ENCODE measurements around the gene SBF2.
"Not testable (repeated sequence)": the region's sequence is repeated elsewhere in the genome, so short reads cannot be mapped to it uniquely, and the experiment has no call there.

Gene SBF2

DNA sequence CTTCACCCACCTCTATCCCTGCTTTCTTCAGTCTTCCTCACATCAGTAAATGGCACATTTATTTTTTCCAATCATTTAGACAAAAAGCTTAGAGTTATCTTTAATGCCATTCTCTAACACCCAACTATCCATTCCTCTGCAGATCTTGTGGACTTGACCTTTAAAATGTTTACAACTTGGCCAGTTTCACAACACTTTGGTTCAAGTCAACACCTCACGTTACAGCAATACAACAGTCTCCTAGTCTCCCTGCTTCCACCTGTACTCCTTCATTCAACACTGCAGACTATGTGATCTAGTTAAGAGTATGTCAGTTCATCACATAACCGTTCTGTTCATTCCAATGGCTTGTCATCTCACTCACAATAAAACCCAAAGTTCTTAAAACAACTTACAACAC is 325.0 kb downstream of the SBF2 start:
- DNase-seq = no peak

DNA sequence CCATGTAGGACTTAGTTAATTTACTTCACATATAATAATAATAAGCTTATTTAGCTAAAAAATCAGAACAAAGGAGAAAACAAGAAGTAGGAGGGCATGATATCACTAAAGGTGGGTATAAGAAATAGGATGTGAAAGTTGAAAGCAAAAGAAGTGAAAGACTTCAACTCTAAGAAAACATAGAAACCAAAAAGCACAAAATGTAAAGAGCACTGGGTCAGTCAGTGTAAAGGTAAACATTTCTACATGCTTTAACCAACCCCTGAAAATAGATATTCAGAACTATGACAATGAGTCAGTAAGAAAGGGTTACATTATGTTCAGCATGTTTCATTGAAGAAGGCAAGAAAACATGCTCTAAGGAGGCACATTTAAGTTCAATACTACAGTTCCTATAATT is 331.3 kb downstream of the SBF2 start:
- DNase-seq = no peak

GRCh38 chr11:9957072-9957471 is 336.9 kb downstream of the SBF2 start:
- no peak for DNase-seq

- no peak for DNase-seq
These were observed 337.5 kb downstream of the SBF2 start for GRCh38 chr11:9956483-9956882.

GRCh38 chr11:9955391-9955790 is 338.6 kb downstream of the SBF2 start:
- DNase-seq = no peak

- DNase-seq = no peak
These were observed 339.9 kb downstream of the SBF2 start for GRCh38 chr11:9953994-9954626.

- no peak for DNase-seq
These were observed 341.4 kb downstream of the SBF2 start for GRCh38 chr11:9952511-9953196.

DNA sequence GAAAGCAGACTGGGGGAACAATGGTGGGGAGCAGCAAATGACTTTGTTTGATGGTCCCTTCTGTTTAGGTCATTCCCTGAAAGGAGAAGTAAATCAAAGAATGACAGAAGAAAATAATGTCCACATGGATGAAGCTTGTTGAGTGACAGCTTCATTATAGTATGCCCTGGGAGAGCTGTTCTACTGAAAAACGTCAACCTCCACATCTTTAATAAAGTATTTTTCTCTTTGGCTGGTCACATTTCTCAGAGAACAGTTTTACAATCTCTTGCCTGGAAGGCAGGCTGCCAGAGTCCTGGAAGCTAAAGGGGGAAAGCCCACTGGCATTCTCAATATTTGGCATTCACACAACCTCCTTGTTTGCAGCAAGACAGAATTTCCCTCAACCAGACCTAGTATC is 342.2 kb downstream of the SBF2 start:
- peak in 7 of 56 donors; percentile 1 to 26 (median 4) for DNase-seq

- no peak for DNase-seq
These were observed 343.6 kb downstream of the SBF2 start for GRCh38 chr11:9950462-9950861.

- DNase-seq = no peak
These were observed 346.7 kb downstream of the SBF2 start for GRCh38 chr11:9947231-9947864.

DNA sequence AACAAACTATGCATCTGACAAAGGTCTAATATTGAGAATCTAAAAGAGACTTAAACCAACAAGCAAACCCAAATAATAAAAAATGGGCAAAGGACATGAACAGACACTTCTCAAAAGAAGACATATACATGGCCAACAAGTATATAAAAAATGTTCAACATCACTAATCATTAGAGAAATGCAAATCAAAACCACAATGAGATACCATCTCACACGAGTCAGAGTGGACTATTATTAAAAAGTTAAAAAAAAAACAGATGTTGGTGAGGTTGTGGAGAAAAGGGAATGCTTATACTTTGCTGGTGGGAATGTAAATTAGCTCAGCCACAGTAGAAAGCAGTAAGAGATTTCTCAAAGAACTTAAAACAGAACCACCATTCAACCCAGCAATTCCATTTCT is 348.3 kb downstream of the SBF2 start:
- DNase-seq = not testable (repeated sequence)

GRCh38 chr11:9943386-9944110 is 350.5 kb downstream of the SBF2 start:
- no peak for DNase-seq

- no peak for DNase-seq
These were observed 352.0 kb downstream of the SBF2 start for GRCh38 chr11:9941991-9942390.

GRCh38 chr11:9939150-9939549 is 354.9 kb downstream of the SBF2 start:
- not testable (repeated sequence) for DNase-seq

- DNase-seq = no peak
These were observed 357.3 kb downstream of the SBF2 start for GRCh38 chr11:9936754-9937153.

GRCh38 chr11:9932843-9933242 is 361.2 kb downstream of the SBF2 start:
- not testable (repeated sequence) for DNase-seq

DNA sequence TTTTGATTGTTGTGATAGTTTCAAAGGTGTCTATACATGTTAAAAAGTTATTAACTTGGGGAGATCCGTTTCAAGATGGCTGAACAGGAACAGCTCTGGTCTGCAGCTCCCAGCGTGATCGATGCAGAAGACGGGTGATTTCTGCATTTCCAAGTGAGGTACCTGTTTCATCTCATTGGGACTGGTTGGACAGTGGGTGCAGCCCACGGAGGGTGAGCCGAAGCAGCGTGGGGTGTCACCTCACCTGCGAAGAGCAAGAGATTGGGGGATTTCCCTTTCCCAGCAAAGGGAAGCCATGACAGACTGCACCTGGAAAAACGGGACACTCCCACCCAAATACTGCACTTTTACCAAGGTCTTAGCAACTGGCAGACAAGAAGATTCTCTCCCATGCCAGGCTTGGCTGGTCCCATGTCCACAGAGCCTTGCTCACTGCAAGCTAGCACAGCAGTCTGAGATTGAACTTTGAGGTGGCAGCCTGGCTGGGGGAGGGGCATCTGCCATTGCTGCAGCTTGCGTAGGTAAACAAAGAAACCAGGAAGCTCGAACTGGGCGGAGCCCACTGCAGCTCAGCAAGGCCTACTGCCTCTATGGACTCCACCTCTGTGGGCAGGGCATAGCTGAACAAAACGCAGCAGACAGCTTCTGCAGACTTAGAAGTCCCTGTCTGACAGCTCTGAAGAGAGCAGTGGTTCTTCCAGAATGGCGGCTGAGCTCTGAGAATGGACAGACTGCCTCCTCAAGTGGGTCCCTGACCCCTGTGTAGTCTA is 363.3 kb downstream of the SBF2 start:
- DNase-seq = not testable (repeated sequence)

- no peak for DNase-seq
These were observed 366.3 kb downstream of the SBF2 start for GRCh38 chr11:9927670-9928069.

- DNase-seq = no peak
These were observed 370.7 kb downstream of the SBF2 start for GRCh38 chr11:9923280-9923679.

- DNase-seq = peak in 2 of 56 donors; percentile 1
These were observed 371.2 kb downstream of the SBF2 start for GRCh38 chr11:9922806-9923205.

DNA sequence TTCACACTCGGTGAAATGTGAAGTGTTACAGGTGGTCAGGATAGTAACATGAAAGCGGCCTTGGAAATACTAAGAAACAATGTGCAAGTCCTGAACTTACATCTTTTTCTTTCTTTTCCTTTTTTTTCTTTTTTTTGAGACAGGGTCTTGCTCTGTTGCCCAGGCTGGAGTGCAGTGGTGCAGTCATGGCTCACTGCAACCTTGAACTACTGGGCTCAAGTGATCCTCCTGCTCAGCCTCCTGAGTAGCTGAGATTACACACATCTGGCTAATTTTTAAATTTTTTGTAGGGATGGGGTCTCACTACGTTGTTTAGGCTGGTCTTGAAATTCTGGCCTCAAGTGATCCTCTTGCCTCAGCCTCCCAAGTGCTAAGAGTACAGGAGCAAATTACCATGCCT is 377.5 kb downstream of the SBF2 start:
- DNase-seq = no peak

Measured in nucleus accumbens (tissue), 56 donors.